KMS-11 (cell line): ENCODE measurements around the gene HSPA1B.
"Not testable (repeated sequence)": the region's sequence is repeated elsewhere in the genome, so short reads cannot be mapped to it uniquely, and the experiment has no call there.

Source experiments
- H2AFZ ChIP-seq: fragments of 200-600 bp; sonication (generic); 2 replicates; pipeline ENCODE4 v1.6.1; 2016; ENCODE audit warnings: antibody characterized with exemption, mixed run types, low read depth
- H3K27ac ChIP-seq: fragments of 200-600 bp; sonication (generic); 2 replicates; pipeline ENCODE4 v1.6.1; 2016; ENCODE audit warnings: mild to moderate bottlenecking, mixed run types
- H3K27me3 ChIP-seq: fragments of 200-600 bp; sonication (generic); 2 replicates; pipeline ENCODE4 v1.6.1; 2017; ENCODE audit warnings: mild to moderate bottlenecking, low read depth, mixed run types, moderate library complexity; ENCODE audit not compliant: insufficient read depth
- H3K36me3 ChIP-seq: fragments of 200-600 bp; sonication (generic); 2 replicates; pipeline ENCODE4 v1.6.1; 2017; ENCODE audit warnings: mild to moderate bottlenecking, mixed run types; ENCODE audit not compliant: insufficient read depth
- H3K4me1 ChIP-seq: fragments of 200-600 bp; sonication (generic); 2 replicates; pipeline ENCODE4 v1.6.1; 2016; ENCODE audit warnings: mild to moderate bottlenecking, low read depth, mixed run types; ENCODE audit not compliant: poor library complexity, severe bottlenecking
- H3K4me2 ChIP-seq: fragments of 200-600 bp; sonication (generic); 2 replicates; pipeline ENCODE4 v1.7.0; 2016; ENCODE audit warnings: mild to moderate bottlenecking, mixed run types
- H3K4me3 ChIP-seq: fragments of 200-600 bp; sonication (generic); IDR thresholded peaks from 2 replicates; pipeline ENCODE4 v1.6.1; 2017; ENCODE audit warnings: low read depth, low read length, mixed read lengths; ENCODE audit not compliant: insufficient read depth
- H3K79me2 ChIP-seq: fragments of 200-600 bp; sonication (generic); 2 replicates; pipeline ENCODE4 v1.6.1; 2016; ENCODE audit warnings: low read depth, mixed run types; ENCODE audit not compliant: insufficient read depth
- H3K9ac ChIP-seq: fragments of 200-600 bp; sonication (generic); 2 replicates; pipeline ENCODE4 v1.6.1; 2016; ENCODE audit warnings: mild to moderate bottlenecking, mixed run types
- H4K20me1 ChIP-seq: fragments of 200-600 bp; sonication (generic); 2 replicates; pipeline ENCODE4 v1.6.1; 2016; ENCODE audit warnings: mild to moderate bottlenecking, mixed run types; ENCODE audit not compliant: insufficient read depth
- CTCF ChIP-seq: fragments of 200-600 bp; sonication (generic); conservative IDR thresholded peaks from 2 replicates; pipeline ENCODE4 v1.6.1; 2017; ENCODE audit warnings: low read depth, mild to moderate bottlenecking, antibody characterized with exemption, low read length, moderate library complexity, mixed read lengths

HSPA1B gene

DNA sequence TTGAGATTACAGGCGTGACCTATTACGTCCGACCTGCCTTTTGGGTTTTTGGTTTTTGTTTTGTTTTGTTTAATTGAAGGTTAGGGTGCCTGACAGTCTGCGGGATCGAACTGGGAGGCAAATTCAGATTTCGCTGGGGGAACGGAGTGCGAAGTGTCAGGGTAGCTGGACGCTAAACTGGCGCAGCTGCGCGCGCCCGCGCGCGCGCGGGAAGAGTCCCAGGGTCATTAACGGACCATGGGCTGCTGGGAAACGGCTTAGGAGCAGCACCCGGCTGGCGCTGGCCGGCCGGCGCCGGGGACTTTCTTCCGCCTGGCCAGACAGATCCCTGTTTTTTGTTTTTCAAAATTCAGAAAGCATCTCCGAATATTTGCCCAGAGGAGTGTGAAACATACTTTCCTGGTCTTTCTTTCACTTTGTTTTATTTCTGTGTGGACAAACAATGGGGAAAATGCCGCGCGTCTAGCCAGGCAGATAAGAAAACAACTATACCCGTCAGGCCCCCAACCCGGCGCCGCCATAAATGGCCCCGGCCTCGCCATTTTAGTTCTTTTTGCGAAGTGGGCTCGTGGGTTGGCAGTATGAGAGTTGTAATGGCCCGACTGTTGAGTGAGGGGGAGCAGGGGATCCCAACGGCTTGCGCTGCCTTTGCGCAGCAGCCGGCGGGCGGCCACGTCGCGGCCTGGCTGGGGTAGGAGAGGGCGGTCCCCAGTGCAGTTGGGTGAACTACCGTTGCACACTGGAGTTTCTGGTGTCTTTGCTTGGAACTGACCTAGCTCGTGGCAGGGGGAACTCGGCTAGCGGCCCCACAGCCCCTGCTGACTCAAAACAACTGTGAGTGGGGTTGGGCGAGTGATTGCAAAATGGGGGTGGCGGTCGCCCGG lies 7.1 kb downstream of the HSPA1B start:
- Histone ChIP-seq H3K36me3 (peaks cover 28% of the 10 kb centered on the region; the same call in 1 of the 2 replicates), H3K4me3 (no peak overlapping the region), H3K4me1 (peaks cover 49% of the 10 kb centered on the region), H3K4me2 (peak overlapping the region; percentile 100), H3K27ac (peak overlapping the region; percentile 84), H2AFZ (peak overlapping the region; percentile 73), H4K20me1 (peaks cover 33% of the 10 kb centered on the region), H3K27me3 (no peaks in the 10 kb centered on the region), H3K79me2 (peaks cover 88% of the 10 kb centered on the region), H3K9ac (peak overlapping the region; percentile 80)
- TF ChIP-seq CTCF: no peak

DNA sequence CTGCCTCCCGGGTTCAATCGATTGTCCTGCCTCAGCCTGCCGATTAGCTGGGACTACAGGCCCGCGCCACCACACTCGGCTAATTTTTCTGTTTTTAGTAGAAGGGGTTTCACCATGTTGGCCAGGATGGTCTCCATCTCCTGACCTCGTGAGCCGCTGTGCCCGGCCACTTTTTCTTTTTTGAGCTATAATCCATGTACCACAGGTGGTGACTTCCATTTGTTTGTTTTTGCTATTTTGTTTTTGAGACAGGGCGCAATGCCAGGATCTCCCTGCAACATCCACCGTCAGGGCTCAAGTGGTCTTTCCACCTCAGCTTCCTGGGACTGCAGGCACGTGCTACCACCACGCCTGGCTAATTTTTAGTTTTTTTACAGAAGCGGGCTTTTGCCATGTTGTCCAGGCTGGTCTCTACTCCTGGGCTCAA lies 8.5 kb downstream of the HSPA1B start:
- H2AFZ ChIP-seq: no peak overlapping the region
- H3K4me2 ChIP-seq: peak overlapping the region; percentile 100
- TF ChIP-seq CTCF: no peak
- H3K4me3 ChIP-seq: no peak overlapping the region
- peaks cover 54% of the 10 kb centered on the region for H3K4me1 ChIP-seq
- peaks cover 28% of the 10 kb centered on the region; the same call in 1 of the 2 replicates for H3K36me3 ChIP-seq
- H3K27me3 ChIP-seq: no peaks in the 10 kb centered on the region
- peak overlapping the region; percentile 80 for H3K9ac ChIP-seq
- peak overlapping the region; percentile 84; the same call in 1 of the 2 replicates for H3K27ac ChIP-seq
- H4K20me1 ChIP-seq: peaks cover 34% of the 10 kb centered on the region
- H3K79me2 ChIP-seq: peaks cover 74% of the 10 kb centered on the region

- Histone ChIP-seq H3K36me3 (peaks cover 28% of the 10 kb centered on the region; the same call in 1 of the 2 replicates), H3K4me1 (peaks cover 52% of the 10 kb centered on the region), H3K4me2 (peak overlapping the region; percentile 100), H3K27ac (peak overlapping the region; percentile 84; the same call in 1 of the 2 replicates), H3K27me3 (no peaks in the 10 kb centered on the region), H3K79me2 (peaks cover 67% of the 10 kb centered on the region), H2AFZ (no peak overlapping the region), H4K20me1 (peaks cover 34% of the 10 kb centered on the region), H3K9ac (peak overlapping the region; percentile 80), H3K4me3 (no peak overlapping the region)
- no peak for TF ChIP-seq CTCF
Observed at GRCh38 chr6:31836474-31837368, 9.2 kb downstream of the HSPA1B start.

DNA sequence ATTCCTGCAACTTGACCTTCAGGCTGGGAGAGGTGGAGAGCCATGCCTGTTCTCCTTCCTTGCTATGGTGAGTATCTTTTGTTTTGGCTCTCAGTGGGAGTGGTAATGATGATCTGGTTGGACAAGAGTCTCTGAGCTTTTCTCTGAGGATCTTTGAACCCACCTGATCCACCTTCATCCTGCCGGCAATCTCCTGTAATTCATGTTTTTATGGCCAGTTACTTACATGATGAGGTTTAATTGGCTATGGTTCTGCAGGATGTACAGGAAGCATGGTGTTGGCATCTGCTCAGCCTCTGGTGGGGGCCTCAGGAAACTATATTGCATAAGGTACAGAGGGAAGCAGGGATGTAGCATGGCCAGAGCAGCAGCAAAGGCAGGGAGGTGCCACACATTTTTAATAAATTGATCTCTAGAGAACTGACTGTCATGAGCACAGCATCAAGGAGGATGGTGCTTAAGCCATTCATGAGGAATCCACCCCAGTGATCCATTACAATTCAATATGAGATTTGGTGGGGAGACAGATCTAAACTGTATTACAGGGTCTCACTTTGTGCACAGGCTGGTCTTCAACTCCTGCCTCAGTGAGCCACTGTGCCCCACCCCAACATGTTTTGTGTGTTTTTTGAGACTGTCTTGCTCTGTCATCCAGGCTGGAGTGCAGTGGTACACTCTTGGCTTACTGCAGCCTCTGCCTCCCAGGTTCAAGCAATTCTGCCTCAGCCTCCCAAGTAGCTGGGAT lies 10.0 kb downstream of the HSPA1B start:
- H3K36me3 ChIP-seq: peaks cover 28% of the 10 kb centered on the region; the same call in 1 of the 2 replicates
- peaks cover 56% of the 10 kb centered on the region for H3K4me1 ChIP-seq
- H3K27me3 ChIP-seq: no peaks in the 10 kb centered on the region
- TF ChIP-seq CTCF: no peak
- peak overlapping the region; percentile 100 for H3K4me2 ChIP-seq
- H3K4me3 ChIP-seq: no peak overlapping the region
- H4K20me1 ChIP-seq: peaks cover 34% of the 10 kb centered on the region
- H3K27ac ChIP-seq: peak overlapping the region; percentile 84; the same call in 1 of the 2 replicates
- no peak overlapping the region for H2AFZ ChIP-seq
- peaks cover 59% of the 10 kb centered on the region for H3K79me2 ChIP-seq
- peak overlapping the region; percentile 80 for H3K9ac ChIP-seq

- Histone ChIP-seq H4K20me1 (peaks cover 34% of the 10 kb centered on the region), H3K27ac (peak overlapping the region; percentile 26; the same call in 1 of the 2 replicates), H3K36me3 (peaks cover 28% of the 10 kb centered on the region; the same call in 1 of the 2 replicates)
Observed at GRCh38 chr6:31838114-31838553, 10.6 kb downstream of the HSPA1B start.

More at GRCh38 chr6:31838114-31838553, 10.6 kb downstream of the HSPA1B start:
- H3K4me1 ChIP-seq: peaks cover 56% of the 10 kb centered on the region
- H3K79me2 ChIP-seq: peaks cover 54% of the 10 kb centered on the region
- not testable (repeated sequence) for H3K4me3 ChIP-seq, H3K27me3 ChIP-seq, H3K9ac ChIP-seq, H2AFZ ChIP-seq
- H3K4me2 ChIP-seq: peak overlapping the region; percentile 100
